Panc1 (cell line): ENCODE results near the gene KRT1. TPM values are rescaled to one million over a fixed set of nuclear protein-coding genes. Genes with fewer than 3 reads are reported as not detected.

Experiments
- ATAC-seq: fragments of 200-7000 bp; cut with Tn5 transposase; 2 replicates; pipeline ENCODE4 v1.9.1; 2020; ENCODE audit warnings: mild to moderate bottlenecking, moderate library complexity
- BruUV-seq: library from RNA; stranded (reverse); fragments of 400-500 nt; replicated peaks from 2 replicates; lab custom pipeline; 2021; lab: Mats Ljungman, UMichigan
- CTCF ChIA-PET: fragments of 300-600 bp; sonication (Branson Sonifier 250); formaldehyde crosslinking; loops from one replicate; lab custom pipeline; 2022; ENCODE audit warnings: antibody characterized with exemption; lab: Charles Lee
- POLR2A ChIA-PET: fragments of 300-600 bp; sonication (Branson Sonifier 250); formaldehyde crosslinking; loops from one replicate; lab custom pipeline; 2022; ENCODE audit warnings: antibody characterized with exemption; lab: Charles Lee
- DNase-seq: peaks from one replicate; pipeline ENCODE4 v3.0.0-alpha.2; 2010; ENCODE audit warnings: low read depth, low spot score
- H3K27ac ChIP-seq: 2 replicates; pipeline ENCODE4 v1.5.1; 2011; ENCODE audit warnings: mild to moderate bottlenecking, low read length, inconsistent platforms
- H3K27me3 ChIP-seq: fragments of 200-500 bp; sonication (Bioruptor generic); 2 replicates; pipeline ENCODE4 v1.6.0; 2014; ENCODE audit warnings: low read length, inconsistent platforms; ENCODE audit not compliant: control insufficient read depth, insufficient read depth
- H3K36me3 ChIP-seq: fragments of 200-500 bp; sonication (Bioruptor generic); 2 replicates; pipeline ENCODE4 v1.5.1; 2014; ENCODE audit warnings: inconsistent platforms, mild to moderate bottlenecking, low read length, moderate library complexity; ENCODE audit not compliant: control insufficient read depth, insufficient read depth
- H3K4me1 ChIP-seq: 2 replicates; pipeline ENCODE4 v1.5.1; 2011; ENCODE audit warnings: inconsistent platforms, mild to moderate bottlenecking, low read length, moderate library complexity; ENCODE audit not compliant: control insufficient read depth, insufficient read depth
- H3K4me3 ChIP-seq, 2 experiments: 2 replicates each; pipeline ENCODE4 v1.5.1; 2011 to 2012; ENCODE audit warnings: low read depth in 2 of 2, low read length in 2 of 2, mild to moderate bottlenecking in 2 of 2, inconsistent platforms in 1 of 2, moderate library complexity in 1 of 2
- H3K9me3 ChIP-seq: fragments of 200-500 bp; sonication (Bioruptor generic); 2 replicates; pipeline ENCODE4 v1.5.1; 2014; ENCODE audit warnings: low read depth, mild to moderate bottlenecking, inconsistent platforms, low read length, moderate library complexity; ENCODE audit not compliant: control insufficient read depth, insufficient read depth
- POLR2AphosphoS5 ChIP-seq: IDR thresholded peaks from 2 replicates; pipeline ENCODE4 v1.6.1; 2012; ENCODE audit warnings: mild to moderate bottlenecking, low read depth, low read length, moderate library complexity
- SIN3A ChIP-seq: IDR thresholded peaks from 2 replicates; pipeline ENCODE4 v1.6.1; 2012; ENCODE audit warnings: low read depth, mild to moderate bottlenecking, low read length, moderate library complexity, borderline replicate concordance; ENCODE audit not compliant: insufficient read depth
- TCF7L2 ChIP-seq: IDR thresholded peaks from 2 replicates; pipeline ENCODE4 v1.6.1; 2011; ENCODE audit warnings: mild to moderate bottlenecking, low read depth, low read length, inconsistent platforms
- in situ Hi-C: cut with HindIII; loops from 2 replicates; pipeline ENCODE4 v1.10.0; 2016; ENCODE audit warnings: low sequenced_read_pairs, low pct_unique_long_range_greater_than_20kb
- intact Hi-C: fragments of 100-400 bp; cut with micrococcal nuclease; formaldehyde crosslinking; loops from one replicate; pipeline ENCODE4 v1.10.0; 2022; ENCODE audit not compliant: unreplicated experiment
- total RNA-seq: library from RNA; stranded (reverse); gene quantifications from one replicate; pipeline ENCODE4 v1.2.1, GENCODE V29; 2021; ENCODE audit not compliant: unreplicated experiment
- TF ChIP-seq, protein P1 (sequence below): fragments of 450-650 bp; IDR thresholded peaks from 2 replicates; pipeline ENCODE4 v1.5.1; 2017; ENCODE audit warnings: mild to moderate bottlenecking
- TF ChIP-seq, protein P2 (sequence below), 2 experiments: IDR thresholded peaks; 2 replicates each; pipeline ENCODE4 v1.6.1; 2011 to 2012; ENCODE audit warnings: low read depth in 2 of 2, control low read depth in 1 of 2, low read length in 1 of 2, mild to moderate bottlenecking in 1 of 2, moderate library complexity in 1 of 2; ENCODE audit not compliant: insufficient read depth in 1 of 2

KRT1 gene
- total RNA-seq, 1 experiment from 2014 or later: not detected

DNA sequence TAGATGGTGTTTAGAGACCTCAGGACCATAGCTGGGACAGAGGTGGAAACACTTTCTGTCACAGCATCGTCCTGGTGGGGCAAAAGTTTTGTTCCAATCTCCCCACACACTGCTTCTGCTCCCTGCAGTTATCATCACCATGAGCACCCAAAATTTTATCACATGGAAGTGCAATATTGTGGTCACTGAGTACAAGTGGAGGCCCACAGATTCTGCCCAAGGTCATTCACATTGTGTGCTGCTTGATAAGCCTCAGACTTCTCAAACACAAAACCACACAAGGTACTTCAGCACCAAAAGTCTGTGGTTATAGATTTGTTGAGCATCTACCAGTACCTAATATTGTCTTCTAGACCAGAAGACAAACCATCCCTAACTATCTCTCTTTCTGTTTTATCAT is 23.7 kb upstream of the KRT1 start:
- DNase-seq: no peak
- intact Hi-C loops (no loop called here), in situ Hi-C loops (no loop called here)
- CTCF ChIA-PET: no interaction called here
- no TSS peak for BruUV-seq
- no peak overlapping the region for H3K27ac ChIP-seq
- H3K4me1 ChIP-seq: no peaks in the 10 kb centered on the region
- no peaks in the 10 kb centered on the region for H3K9me3 ChIP-seq
- no peak overlapping the region for H3K4me3 ChIP-seq
- POLR2A ChIA-PET: no interaction called here
- TF ChIP-seq, protein P1, sequence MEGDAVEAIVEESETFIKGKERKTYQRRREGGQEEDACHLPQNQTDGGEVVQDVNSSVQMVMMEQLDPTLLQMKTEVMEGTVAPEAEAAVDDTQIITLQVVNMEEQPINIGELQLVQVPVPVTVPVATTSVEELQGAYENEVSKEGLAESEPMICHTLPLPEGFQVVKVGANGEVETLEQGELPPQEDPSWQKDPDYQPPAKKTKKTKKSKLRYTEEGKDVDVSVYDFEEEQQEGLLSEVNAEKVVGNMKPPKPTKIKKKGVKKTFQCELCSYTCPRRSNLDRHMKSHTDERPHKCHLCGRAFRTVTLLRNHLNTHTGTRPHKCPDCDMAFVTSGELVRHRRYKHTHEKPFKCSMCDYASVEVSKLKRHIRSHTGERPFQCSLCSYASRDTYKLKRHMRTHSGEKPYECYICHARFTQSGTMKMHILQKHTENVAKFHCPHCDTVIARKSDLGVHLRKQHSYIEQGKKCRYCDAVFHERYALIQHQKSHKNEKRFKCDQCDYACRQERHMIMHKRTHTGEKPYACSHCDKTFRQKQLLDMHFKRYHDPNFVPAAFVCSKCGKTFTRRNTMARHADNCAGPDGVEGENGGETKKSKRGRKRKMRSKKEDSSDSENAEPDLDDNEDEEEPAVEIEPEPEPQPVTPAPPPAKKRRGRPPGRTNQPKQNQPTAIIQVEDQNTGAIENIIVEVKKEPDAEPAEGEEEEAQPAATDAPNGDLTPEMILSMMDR: no peak
- TF ChIP-seq POLR2AphosphoS5: no peak
- H3K27me3 ChIP-seq: peaks cover 8% of the 10 kb centered on the region
- ATAC-seq: no peak
- H3K36me3 ChIP-seq: no peaks in the 10 kb centered on the region

DNA sequence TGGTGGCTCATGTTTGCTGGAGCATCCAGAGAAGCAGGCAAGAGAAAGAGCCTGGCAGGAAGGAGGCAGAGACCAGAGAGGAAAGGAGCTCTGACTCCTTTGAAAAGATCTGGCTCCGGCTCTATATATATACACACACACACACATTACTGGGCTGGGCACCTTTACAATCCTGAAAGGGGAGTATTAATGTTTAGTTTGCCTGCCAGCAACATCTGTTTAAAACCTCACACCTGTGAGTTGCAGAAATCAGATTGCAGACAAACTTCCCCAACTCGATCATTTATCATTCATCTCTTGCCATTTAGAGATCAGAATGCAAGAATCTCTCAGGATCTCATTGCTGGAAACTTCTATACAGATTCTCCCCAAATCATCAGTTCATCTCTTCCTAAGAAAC is 23.2 kb upstream of the KRT1 start, which contains the start of gene KRT77:
TSS of gene KRT77 (minus strand) at position 101 of the 400 bp plus-strand sequence. CDS start at position 11, 90 bp downstream.
- no peak for TF ChIP-seq POLR2AphosphoS5
- no peak for TF ChIP-seq SIN3A
- TF ChIP-seq TCF7L2: no peak
- TF ChIP-seq, protein P2, sequence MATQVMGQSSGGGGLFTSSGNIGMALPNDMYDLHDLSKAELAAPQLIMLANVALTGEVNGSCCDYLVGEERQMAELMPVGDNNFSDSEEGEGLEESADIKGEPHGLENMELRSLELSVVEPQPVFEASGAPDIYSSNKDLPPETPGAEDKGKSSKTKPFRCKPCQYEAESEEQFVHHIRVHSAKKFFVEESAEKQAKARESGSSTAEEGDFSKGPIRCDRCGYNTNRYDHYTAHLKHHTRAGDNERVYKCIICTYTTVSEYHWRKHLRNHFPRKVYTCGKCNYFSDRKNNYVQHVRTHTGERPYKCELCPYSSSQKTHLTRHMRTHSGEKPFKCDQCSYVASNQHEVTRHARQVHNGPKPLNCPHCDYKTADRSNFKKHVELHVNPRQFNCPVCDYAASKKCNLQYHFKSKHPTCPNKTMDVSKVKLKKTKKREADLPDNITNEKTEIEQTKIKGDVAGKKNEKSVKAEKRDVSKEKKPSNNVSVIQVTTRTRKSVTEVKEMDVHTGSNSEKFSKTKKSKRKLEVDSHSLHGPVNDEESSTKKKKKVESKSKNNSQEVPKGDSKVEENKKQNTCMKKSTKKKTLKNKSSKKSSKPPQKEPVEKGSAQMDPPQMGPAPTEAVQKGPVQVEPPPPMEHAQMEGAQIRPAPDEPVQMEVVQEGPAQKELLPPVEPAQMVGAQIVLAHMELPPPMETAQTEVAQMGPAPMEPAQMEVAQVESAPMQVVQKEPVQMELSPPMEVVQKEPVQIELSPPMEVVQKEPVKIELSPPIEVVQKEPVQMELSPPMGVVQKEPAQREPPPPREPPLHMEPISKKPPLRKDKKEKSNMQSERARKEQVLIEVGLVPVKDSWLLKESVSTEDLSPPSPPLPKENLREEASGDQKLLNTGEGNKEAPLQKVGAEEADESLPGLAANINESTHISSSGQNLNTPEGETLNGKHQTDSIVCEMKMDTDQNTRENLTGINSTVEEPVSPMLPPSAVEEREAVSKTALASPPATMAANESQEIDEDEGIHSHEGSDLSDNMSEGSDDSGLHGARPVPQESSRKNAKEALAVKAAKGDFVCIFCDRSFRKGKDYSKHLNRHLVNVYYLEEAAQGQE (IDR thresholded peaks at IDR 0.05; ENCODE audit: insufficient read depth in 1 of 2, low read depth in 2 of 2, low read length in 1 of 2): no peak
- TF ChIP-seq, protein P1: no peak
- no peak for DNase-seq
- Histone ChIP-seq H3K4me1 (no peaks in the 10 kb centered on the region), H3K9me3 (no peaks in the 10 kb centered on the region), H3K36me3 (no peaks in the 10 kb centered on the region), H3K27ac (no peak within 1 kb of the TSS), H3K27me3 (peaks cover 8% of the 10 kb centered on the region), H3K4me3 (no peak within 1 kb of the TSS)
- in situ Hi-C loops: no loop called here
- ChIA-PET CTCF (interaction anchor here (0.7 kb wide), 1 partner anchor 17 kb away, joined by 3 read pairs; no protein-coding TSS in a partner anchor), POLR2A (no interaction called here)
- intact Hi-C loops: no loop called here
- ATAC-seq: no peak
- no TSS peak for BruUV-seq
